Cardiac fibroblast (primary cell): ENCODE data around the gene MYADML2.
"Not testable (repeated sequence)": the region's sequence is repeated elsewhere in the genome, so short reads cannot be mapped to it uniquely, and the experiment has no call there.

ENCODE experiments used
- DNase-seq, 2 donors: peaks; one replicate each; pipeline versions ENCODE4 v3.0.0 to v3.0.0-alpha.2; 2010; ENCODE audit warnings: low read depth in 2 of 2
- H3K4me3 ChIP-seq, 2 donors: replicated peaks in 1 of 2; 1 replicate in 1 of 2; 2 replicates in 1 of 2; pipeline ENCODE4 v1.5.1; 2011; ENCODE audit warnings: low read depth in 2 of 2, low read length in 2 of 2, mild to moderate bottlenecking in 2 of 2, moderate library complexity in 1 of 2
- TF ChIP-seq, protein P1 (sequence below): IDR thresholded peaks from one replicate; pipeline ENCODE4 v1.5.1; 2011; ENCODE audit warnings: low read depth, mild to moderate bottlenecking, low read length, inconsistent platforms

The MYADML2 gene

DNA sequence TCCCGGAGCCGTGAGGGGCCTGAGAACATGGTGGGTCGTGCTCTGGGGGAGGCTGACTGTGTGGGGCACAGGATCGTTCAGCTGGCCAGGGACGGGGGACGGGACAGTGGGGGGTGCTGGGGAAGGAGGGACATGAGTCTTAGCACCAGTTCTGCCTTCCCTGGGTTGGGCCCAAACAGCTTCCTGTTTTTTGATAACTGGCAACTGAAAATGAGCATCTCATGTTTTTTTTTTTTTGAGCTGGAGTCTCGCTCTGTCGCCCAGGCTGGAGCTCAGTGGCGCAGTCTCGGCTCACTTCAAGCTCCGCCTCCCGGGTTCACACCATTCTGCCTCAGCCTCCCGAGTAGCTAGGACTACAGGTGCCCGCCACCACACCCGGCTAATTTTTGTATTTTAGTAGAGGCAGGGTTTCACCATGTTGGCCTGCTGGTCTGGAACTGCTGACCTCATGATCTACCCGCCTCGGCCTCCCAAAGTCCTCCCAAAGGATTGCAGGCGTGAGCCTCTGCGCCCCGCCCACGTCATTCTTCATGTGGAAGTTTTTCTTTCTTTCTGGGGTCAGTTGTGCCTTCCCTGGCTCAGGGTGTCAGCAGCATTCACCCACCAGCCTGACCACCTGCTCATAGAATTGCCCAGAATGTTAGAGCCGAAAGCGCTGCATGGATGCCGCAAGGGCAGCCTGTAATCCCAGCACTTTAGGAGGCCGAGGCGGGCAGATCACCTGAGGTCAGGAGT lies 36.8 kb upstream of the MYADML2 start:
- no peak overlapping the region for H3K4me3 ChIP-seq
- TF ChIP-seq, protein P1, sequence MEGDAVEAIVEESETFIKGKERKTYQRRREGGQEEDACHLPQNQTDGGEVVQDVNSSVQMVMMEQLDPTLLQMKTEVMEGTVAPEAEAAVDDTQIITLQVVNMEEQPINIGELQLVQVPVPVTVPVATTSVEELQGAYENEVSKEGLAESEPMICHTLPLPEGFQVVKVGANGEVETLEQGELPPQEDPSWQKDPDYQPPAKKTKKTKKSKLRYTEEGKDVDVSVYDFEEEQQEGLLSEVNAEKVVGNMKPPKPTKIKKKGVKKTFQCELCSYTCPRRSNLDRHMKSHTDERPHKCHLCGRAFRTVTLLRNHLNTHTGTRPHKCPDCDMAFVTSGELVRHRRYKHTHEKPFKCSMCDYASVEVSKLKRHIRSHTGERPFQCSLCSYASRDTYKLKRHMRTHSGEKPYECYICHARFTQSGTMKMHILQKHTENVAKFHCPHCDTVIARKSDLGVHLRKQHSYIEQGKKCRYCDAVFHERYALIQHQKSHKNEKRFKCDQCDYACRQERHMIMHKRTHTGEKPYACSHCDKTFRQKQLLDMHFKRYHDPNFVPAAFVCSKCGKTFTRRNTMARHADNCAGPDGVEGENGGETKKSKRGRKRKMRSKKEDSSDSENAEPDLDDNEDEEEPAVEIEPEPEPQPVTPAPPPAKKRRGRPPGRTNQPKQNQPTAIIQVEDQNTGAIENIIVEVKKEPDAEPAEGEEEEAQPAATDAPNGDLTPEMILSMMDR, result no peak
- no peak for DNase-seq

GRCh38 chr17:81983011-81983638 lies 36.1 kb upstream of the MYADML2 start:
- no peak overlapping the region for H3K4me3 ChIP-seq
- TF ChIP-seq, protein P1, result no peak
- no peak for DNase-seq

DNA sequence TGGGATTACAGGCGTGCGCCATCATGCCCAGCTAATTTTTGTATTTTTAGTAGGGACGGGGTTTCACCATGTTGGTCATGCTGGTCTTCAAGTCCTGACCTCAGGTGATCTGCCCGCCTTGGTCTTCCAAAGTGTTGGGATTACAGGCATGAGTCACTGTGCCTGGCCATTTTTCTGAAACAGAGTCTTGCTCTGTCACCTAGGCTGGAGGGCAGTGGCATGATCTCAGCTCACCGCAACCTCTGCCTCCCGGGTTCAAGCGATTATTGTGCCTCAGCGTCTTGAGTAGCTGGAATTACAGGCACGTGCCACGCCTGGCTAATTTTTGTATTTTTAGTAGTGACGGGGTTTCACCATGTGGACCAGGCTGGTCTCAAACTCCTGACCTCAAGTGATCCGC lies 34.5 kb upstream of the MYADML2 start:
- H3K4me3 ChIP-seq, DNase-seq: not testable (repeated sequence)

DNA sequence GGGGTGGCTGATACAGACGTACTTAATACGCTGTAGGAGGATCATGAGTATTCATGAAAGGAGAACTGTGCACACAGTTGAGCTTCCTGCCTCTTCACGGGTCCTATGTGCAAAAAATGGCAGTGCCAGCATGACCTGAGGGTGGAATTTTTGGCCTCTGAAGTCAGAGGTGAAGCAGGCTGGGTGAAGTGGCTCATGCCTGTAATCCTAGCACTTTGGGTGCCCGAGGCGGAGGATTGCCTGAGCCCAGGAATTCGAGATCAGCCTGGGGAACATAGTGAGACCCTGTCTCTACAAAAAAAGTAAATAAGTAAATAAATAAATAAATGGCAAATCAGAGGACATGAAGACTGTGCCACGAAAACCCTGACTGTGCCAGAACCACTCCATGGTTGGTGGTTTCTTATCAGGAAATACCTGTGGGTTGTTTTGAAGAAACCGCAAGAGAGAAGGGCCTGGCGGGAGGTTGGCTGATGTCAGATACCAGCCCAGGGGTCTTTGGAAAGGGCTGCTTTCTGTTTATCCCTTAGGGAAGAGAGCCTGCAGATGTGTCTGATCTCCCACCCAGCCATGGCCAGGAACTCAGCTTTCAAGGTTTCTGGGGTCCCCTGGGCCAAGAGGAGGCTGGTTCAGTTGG lies 33.8 kb upstream of the MYADML2 start:
- TF ChIP-seq, protein P1, result no peak
- H3K4me3 ChIP-seq, result no peak overlapping the region
- DNase-seq, result no peak

GRCh38 chr17:81980122-81980521 lies 33.1 kb upstream of the MYADML2 start:
- DNase-seq, result no peak
- TF ChIP-seq, protein P1, result no peak
- H3K4me3 ChIP-seq, result no peak overlapping the region

GRCh38 chr17:81978524-81979298 lies 31.7 kb upstream of the MYADML2 start:
- TF ChIP-seq, protein P1, result no peak
- DNase-seq, result no peak

More at GRCh38 chr17:81978524-81979298, 31.7 kb upstream of the MYADML2 start:
- peak overlapping the region; percentile 35 to 80 for H3K4me3 ChIP-seq
